SU-DHL-6 (cell line): ENCODE measurements around the gene DIP2C.

Experiments used
- H2AFZ ChIP-seq: fragments of 200-600 bp; sonication (generic); 2 replicates; pipeline ENCODE4 v1.6.1; 2014; ENCODE audit warnings: low read depth, mild to moderate bottlenecking, moderate library complexity, mixed read lengths, antibody characterized with exemption, low read length; ENCODE audit not compliant: severe bottlenecking
- H3F3A ChIP-seq: fragments of 200-600 bp; shearing (Covaris generic); 2 replicates; pipeline ENCODE4 v1.6.0; 2016; ENCODE audit warnings: antibody characterized with exemption, mild to moderate bottlenecking; ENCODE audit not compliant: insufficient read depth
- H3K27ac ChIP-seq: fragments of 200-600 bp; sonication (generic); 2 replicates; pipeline ENCODE4 v1.5.1; 2016; ENCODE audit warnings: low read depth, mild to moderate bottlenecking, low read length, moderate library complexity, mixed read lengths
- H3K27me3 ChIP-seq: fragments of 200-600 bp; sonication (generic), shearing (Covaris generic); 2 replicates; pipeline ENCODE4 v1.6.0; 2014; ENCODE audit warnings: mild to moderate bottlenecking, low read length
- H3K36me3 ChIP-seq: fragments of 200-600 bp; sonication (generic); 2 replicates; pipeline ENCODE4 v1.6.1; 2014; ENCODE audit warnings: mild to moderate bottlenecking, low read length, mixed read lengths
- H3K4me2 ChIP-seq: fragments of 300-600, 200-600 bp; shearing (Covaris generic), sonication (generic); 2 replicates; pipeline ENCODE4 v1.6.0; 2014; ENCODE audit warnings: low read length, low read depth, mild to moderate bottlenecking; ENCODE audit not compliant: poor library complexity, severe bottlenecking
- H3K4me3 ChIP-seq: fragments of 200-600 bp; sonication (generic); 2 replicates; pipeline ENCODE4 v1.5.1; 2014; ENCODE audit warnings: antibody characterized with exemption, low read length, mild to moderate bottlenecking, mixed read lengths; ENCODE audit not compliant: insufficient read depth, poor library complexity, severe bottlenecking
- H3K79me2 ChIP-seq: fragments of 200-600 bp; sonication (generic); 2 replicates; pipeline ENCODE4 v1.6.1; 2014; ENCODE audit warnings: mild to moderate bottlenecking, low read length, moderate library complexity; ENCODE audit not compliant: insufficient read depth
- H3K9ac ChIP-seq: fragments of 200-600 bp; sonication (generic); 2 replicates; pipeline ENCODE4 v1.7.0; 2014; ENCODE audit warnings: mild to moderate bottlenecking, low read length
- H3K9me2 ChIP-seq: fragments of 200-600 bp; sonication (generic); replicated peaks from 2 replicates; pipeline ENCODE4 v1.6.1; 2014; ENCODE audit warnings: low read length; ENCODE audit not compliant: insufficient read depth
- H3K9me3 ChIP-seq: fragments of 200-600 bp; sonication (generic); 2 replicates; pipeline ENCODE4 v1.6.1; 2014; ENCODE audit warnings: low read length, mixed read lengths; ENCODE audit not compliant: insufficient read depth
- H4K20me1 ChIP-seq: fragments of 200-600 bp; sonication (generic); 2 replicates; pipeline ENCODE4 v1.6.1; 2014; ENCODE audit warnings: low read depth, mild to moderate bottlenecking, antibody characterized with exemption, low read length, moderate library complexity, mixed read lengths
- EZH2phosphoT487 ChIP-seq: fragments of 200-600 bp; sonication (generic), shearing (Covaris generic); conservative IDR thresholded peaks from 2 replicates; pipeline ENCODE4 v1.6.1; 2018; ENCODE audit warnings: mild to moderate bottlenecking, antibody characterized with exemption, low read length, moderate library complexity, mixed read lengths
- TF ChIP-seq, protein P1 (sequence below): fragments of 200-600 bp; sonication (generic); IDR thresholded peaks from one replicate; pipeline ENCODE4 v1.5.1; 2017; ENCODE audit warnings: antibody characterized with exemption, mild to moderate bottlenecking, low read length, moderate library complexity; ENCODE audit not compliant: insufficient read depth, poor library complexity, severe bottlenecking

The DIP2C gene

DNA sequence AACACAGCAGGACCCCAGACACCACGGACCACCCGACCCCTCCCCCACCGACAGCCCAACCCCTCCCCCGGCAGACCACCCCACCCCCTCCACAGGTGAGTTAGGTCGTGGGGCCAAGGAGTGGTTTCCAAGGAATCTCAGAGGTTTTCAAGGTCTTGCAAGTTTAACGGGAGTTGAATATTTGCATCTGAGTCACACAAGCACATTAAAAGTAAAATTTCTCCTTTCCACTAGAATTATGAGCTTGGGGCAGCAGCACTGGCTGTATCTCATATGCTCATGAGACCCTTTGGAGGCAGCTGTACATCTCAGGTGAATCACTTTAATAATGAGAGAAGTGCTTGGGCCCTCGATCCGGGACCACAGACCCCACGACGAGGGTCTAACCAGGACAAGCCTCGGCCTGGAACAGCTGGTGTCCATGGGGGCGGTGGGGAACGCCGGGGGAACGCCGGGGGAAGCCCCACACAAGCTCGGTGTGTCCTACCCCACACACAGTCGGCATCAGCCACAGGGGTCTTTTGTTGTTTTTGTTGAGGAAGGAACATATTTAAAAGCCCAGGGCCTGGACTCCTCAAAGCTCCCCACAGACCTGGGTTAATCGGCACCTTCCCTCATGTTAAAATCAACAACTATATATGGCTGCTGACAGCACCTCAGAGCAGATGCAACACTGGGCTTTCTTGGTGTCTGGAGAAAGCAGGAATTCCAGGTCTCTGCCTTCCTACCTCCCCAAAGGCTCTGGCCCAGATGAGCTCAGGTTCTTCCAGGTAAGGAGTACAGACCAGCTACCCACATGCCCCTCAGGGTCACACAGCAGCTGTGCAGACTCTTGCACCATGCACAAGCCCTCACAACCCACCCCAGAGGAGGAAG is 130.3 kb downstream of the DIP2C start:
- Histone ChIP-seq H3K27ac (no peak overlapping the region), H3K36me3 (no peaks in the 10 kb centered on the region), H3K4me2 (no peak overlapping the region), H3K27me3 (no peaks in the 10 kb centered on the region), H3K79me2 (no peaks in the 10 kb centered on the region), H3K9me2 (no peaks in the 10 kb centered on the region), H3F3A (no peaks in the 10 kb centered on the region), H2AFZ (no peak overlapping the region), H3K9ac (no peak overlapping the region), H3K9me3 (peaks cover 5% of the 10 kb centered on the region; the same call in 1 of the 2 replicates), H3K4me3 (no peak overlapping the region), H4K20me1 (no peaks in the 10 kb centered on the region)
- no peak for TF ChIP-seq EZH2phosphoT487
- TF ChIP-seq, protein P1, sequence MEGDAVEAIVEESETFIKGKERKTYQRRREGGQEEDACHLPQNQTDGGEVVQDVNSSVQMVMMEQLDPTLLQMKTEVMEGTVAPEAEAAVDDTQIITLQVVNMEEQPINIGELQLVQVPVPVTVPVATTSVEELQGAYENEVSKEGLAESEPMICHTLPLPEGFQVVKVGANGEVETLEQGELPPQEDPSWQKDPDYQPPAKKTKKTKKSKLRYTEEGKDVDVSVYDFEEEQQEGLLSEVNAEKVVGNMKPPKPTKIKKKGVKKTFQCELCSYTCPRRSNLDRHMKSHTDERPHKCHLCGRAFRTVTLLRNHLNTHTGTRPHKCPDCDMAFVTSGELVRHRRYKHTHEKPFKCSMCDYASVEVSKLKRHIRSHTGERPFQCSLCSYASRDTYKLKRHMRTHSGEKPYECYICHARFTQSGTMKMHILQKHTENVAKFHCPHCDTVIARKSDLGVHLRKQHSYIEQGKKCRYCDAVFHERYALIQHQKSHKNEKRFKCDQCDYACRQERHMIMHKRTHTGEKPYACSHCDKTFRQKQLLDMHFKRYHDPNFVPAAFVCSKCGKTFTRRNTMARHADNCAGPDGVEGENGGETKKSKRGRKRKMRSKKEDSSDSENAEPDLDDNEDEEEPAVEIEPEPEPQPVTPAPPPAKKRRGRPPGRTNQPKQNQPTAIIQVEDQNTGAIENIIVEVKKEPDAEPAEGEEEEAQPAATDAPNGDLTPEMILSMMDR, result no peak

GRCh38 chr10:558364-558763 is 131.1 kb downstream of the DIP2C start:
- no peaks in the 10 kb centered on the region for H3F3A ChIP-seq
- H3K4me2 ChIP-seq, result peak overlapping the region; percentile 33

DNA sequence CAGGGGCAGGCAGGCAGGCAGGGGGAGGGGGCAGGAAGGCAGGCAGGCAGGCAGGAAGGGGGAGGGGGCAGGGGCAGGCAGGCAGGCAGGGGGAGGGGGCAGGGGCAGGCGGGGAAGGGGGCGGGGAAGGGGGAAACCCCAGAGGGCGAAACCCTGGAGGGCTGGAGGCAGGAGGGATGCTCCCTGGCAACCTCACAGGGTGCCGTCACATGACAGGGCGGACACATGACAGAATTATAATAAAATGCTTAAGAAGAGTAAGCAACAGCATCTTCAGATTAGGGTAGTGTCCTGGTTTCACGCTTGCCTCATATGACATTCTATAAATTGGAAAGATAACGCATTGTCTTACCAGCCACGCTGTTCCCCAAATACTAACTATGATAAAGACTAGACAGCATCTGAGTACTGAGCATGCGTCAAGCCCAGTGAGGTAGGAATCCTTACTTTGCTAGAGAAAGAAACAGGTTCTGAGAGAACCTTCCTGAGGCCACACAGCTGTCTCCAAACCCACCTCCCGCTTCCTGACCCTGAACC is 131.6 kb downstream of the DIP2C start:
- H3F3A ChIP-seq, result no peaks in the 10 kb centered on the region
- H3K4me2 ChIP-seq, result peak overlapping the region; percentile 33
- peak overlapping the region; percentile 3 for H2AFZ ChIP-seq
- no peaks in the 10 kb centered on the region for H3K36me3 ChIP-seq
- TF ChIP-seq, protein P1, result no peak
- no peak for TF ChIP-seq EZH2phosphoT487
- H3K4me3 ChIP-seq, result no peak overlapping the region
- no peak overlapping the region for H3K27ac ChIP-seq
- H3K9me3 ChIP-seq, result no peaks in the 10 kb centered on the region
- H4K20me1 ChIP-seq, result no peaks in the 10 kb centered on the region
- no peaks in the 10 kb centered on the region for H3K9me2 ChIP-seq
- no peaks in the 10 kb centered on the region for H3K27me3 ChIP-seq
- no peak overlapping the region for H3K9ac ChIP-seq
- no peaks in the 10 kb centered on the region for H3K79me2 ChIP-seq

More at GRCh38 chr10:558364-558763, 131.1 kb downstream of the DIP2C start:
- TF ChIP-seq, protein P1, result no peak
- no peak for TF ChIP-seq EZH2phosphoT487
- Histone ChIP-seq H3K9me3 (no peaks in the 10 kb centered on the region), H3K27ac (no peak overlapping the region), H3K9ac (no peak overlapping the region), H3K27me3 (no peaks in the 10 kb centered on the region), H3K79me2 (no peaks in the 10 kb centered on the region), H3K4me3 (no peak overlapping the region), H3K36me3 (no peaks in the 10 kb centered on the region), H2AFZ (peak overlapping the region; percentile 3), H4K20me1 (no peaks in the 10 kb centered on the region), H3K9me2 (no peaks in the 10 kb centered on the region)
